Mesendoderm (in vitro differentiated cells): ENCODE measurements around the gene TTL.

Experiments
- DNase-seq: peaks from one replicate; pipeline ENCODE4 v3.0.0; 2013
- H2AK5ac ChIP-seq: 2 replicates; pipeline ENCODE4 v1.6.1; 2013; ENCODE audit warnings: low read length, inconsistent platforms
- H2BK120ac ChIP-seq: 2 replicates; pipeline ENCODE4 v1.6.1; 2013; ENCODE audit warnings: low read depth, mild to moderate bottlenecking, low read length, moderate library complexity, mixed read lengths
- H2BK15ac ChIP-seq: replicated peaks from 2 replicates; pipeline ENCODE4 v1.6.1; 2013; ENCODE audit warnings: low read depth, mild to moderate bottlenecking, moderate library complexity
- H2BK5ac ChIP-seq: 2 replicates; pipeline ENCODE4 v1.6.1; 2013; ENCODE audit warnings: low read length, inconsistent platforms
- H3K18ac ChIP-seq: 2 replicates; pipeline ENCODE4 v1.6.1; 2013; ENCODE audit warnings: mild to moderate bottlenecking, low read length, mixed read lengths
- H3K23ac ChIP-seq: one replicate; pipeline ENCODE4 v1.6.1; 2013; ENCODE audit warnings: low read length
- H3K27ac ChIP-seq: 2 replicates; pipeline ENCODE4 v1.5.1; 2013; ENCODE audit warnings: low read depth, mild to moderate bottlenecking, inconsistent platforms, low read length, moderate library complexity
- H3K27me3 ChIP-seq: 2 replicates; pipeline ENCODE4 v1.6.1; 2013; ENCODE audit warnings: low read length, control low read depth, mild to moderate bottlenecking, inconsistent platforms; ENCODE audit not compliant: insufficient read depth, poor library complexity
- H3K36me3 ChIP-seq: 2 replicates; pipeline ENCODE4 v1.6.1; 2013; ENCODE audit warnings: low read length, inconsistent platforms; ENCODE audit not compliant: control insufficient read depth, insufficient read depth
- H3K4ac ChIP-seq: one replicate; pipeline ENCODE4 v1.6.1; 2013; ENCODE audit warnings: low read depth, mild to moderate bottlenecking, low read length, moderate library complexity
- H3K4me1 ChIP-seq: 2 replicates; pipeline ENCODE4 v1.6.1; 2013; ENCODE audit warnings: low read depth, low read length, inconsistent platforms; ENCODE audit not compliant: control insufficient read depth
- H3K4me2 ChIP-seq: 2 replicates; pipeline ENCODE4 v1.6.1; 2013; ENCODE audit warnings: low read length
- H3K4me3 ChIP-seq: 2 replicates; pipeline ENCODE4 v1.5.1; 2013; ENCODE audit warnings: mild to moderate bottlenecking, low read length
- H3K56ac ChIP-seq: one replicate; pipeline ENCODE4 v1.6.1; 2013; ENCODE audit warnings: low read length
- H3K79me1 ChIP-seq: 2 replicates; pipeline ENCODE4 v1.6.1; 2013; ENCODE audit warnings: low read length, inconsistent platforms
- H3K79me2 ChIP-seq: 2 replicates; pipeline ENCODE4 v1.6.1; 2013; ENCODE audit warnings: mild to moderate bottlenecking, low read length; ENCODE audit not compliant: control insufficient read depth, insufficient read depth
- H3K9ac ChIP-seq: 2 replicates; pipeline ENCODE4 v1.6.1; 2013; ENCODE audit warnings: low read length, inconsistent platforms
- H4K5ac ChIP-seq: one replicate; pipeline ENCODE4 v1.6.1; 2013; ENCODE audit warnings: low read length
- H4K8ac ChIP-seq: one replicate; pipeline ENCODE4 v1.6.1; 2013; ENCODE audit warnings: low read depth, mild to moderate bottlenecking, control low read depth, low read length, moderate library complexity
- WGBS: extraction: QIAGEN DNeasy Blood & Tissue Kit; methylation state at CpG from one replicate; pipeline ENCODE4 v1.1.7; 2013; ENCODE audit warnings: low lambda C conversion rate, missing lambda C conversion rate; ENCODE audit not compliant: insufficient coverage; ENCODE audit errors: extremely low coverage; 5-methylcytosine and 5-hydroxymethylcytosine counted together

The TTL gene

DNA sequence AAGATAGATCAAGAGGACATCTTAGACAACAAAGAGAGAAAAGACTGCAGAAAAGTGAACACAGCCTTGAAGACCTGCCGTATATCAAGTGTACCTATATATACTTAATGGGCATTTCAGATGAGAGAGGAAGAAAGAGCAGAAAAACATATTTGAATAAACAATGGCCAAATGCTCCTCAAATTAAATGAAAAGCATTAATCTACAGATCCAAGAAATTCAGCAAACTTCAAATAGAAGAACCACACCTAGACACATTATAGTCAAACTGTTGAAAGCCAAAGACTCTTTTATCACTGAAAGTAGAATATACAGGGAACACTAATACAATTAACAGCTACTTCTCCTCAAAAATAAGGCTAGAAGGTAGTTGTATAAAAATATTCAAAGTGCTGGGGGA lies 18.7 kb upstream of the TTL start:
- Histone ChIP-seq H3K18ac (no peak overlapping the region), H2BK120ac (no peak overlapping the region), H2BK15ac (no peak overlapping the region), H3K79me2 (no peaks in the 10 kb centered on the region), H3K4me3 (no peak overlapping the region), H3K56ac (no peak overlapping the region), H3K4me2 (no peak overlapping the region), H4K8ac (no peak overlapping the region), H4K5ac (no peak overlapping the region), H2AK5ac (no peak overlapping the region), H3K4ac (no peak overlapping the region), H2BK5ac (no peak overlapping the region), H3K79me1 (no peaks in the 10 kb centered on the region), H3K4me1 (no peaks in the 10 kb centered on the region), H3K9ac (no peak overlapping the region), H3K23ac (no peak overlapping the region), H3K27me3 (no peaks in the 10 kb centered on the region), H3K36me3 (no peaks in the 10 kb centered on the region), H3K27ac (no peak overlapping the region)
- DNase-seq, result no peak
- WGBS, result no CpG with 5 or more reads among the region's 1 CpG

DNA sequence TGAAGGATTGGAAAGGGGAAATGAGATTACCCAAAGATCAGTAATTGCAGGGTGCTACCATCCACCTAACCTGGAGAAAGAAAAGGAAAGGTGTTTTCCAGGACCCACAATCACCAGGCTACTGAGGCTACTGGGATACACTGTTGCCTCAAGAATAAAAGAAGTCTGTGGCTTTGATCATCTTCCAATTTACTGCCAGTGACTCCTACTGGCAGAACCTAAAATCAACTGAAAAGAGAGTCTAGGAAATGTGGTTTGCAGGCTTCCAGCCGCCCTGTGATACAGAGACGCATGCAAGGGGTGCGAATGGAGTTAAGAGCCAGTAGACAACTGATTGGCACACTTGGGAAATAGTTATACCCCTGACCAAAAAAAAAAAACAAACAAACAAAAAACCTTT lies 16.6 kb upstream of the TTL start:
- Histone ChIP-seq H2BK120ac (no peak overlapping the region), H4K5ac (no peak overlapping the region), H3K9ac (no peak overlapping the region), H2BK5ac (no peak overlapping the region), H3K79me1 (no peaks in the 10 kb centered on the region), H3K18ac (no peak overlapping the region), H2AK5ac (no peak overlapping the region), H3K4me2 (no peak overlapping the region), H3K27me3 (no peaks in the 10 kb centered on the region), H3K4me3 (no peak overlapping the region), H3K27ac (no peak overlapping the region), H2BK15ac (no peak overlapping the region), H3K36me3 (no peaks in the 10 kb centered on the region), H3K4ac (no peak overlapping the region), H4K8ac (no peak overlapping the region), H3K4me1 (no peaks in the 10 kb centered on the region), H3K56ac (no peak overlapping the region), H3K79me2 (no peaks in the 10 kb centered on the region), H3K23ac (no peak overlapping the region)
- WGBS, result no CpG with 5 or more reads among the region's 3 CpGs
- peak; percentile 45 for DNase-seq

DNA sequence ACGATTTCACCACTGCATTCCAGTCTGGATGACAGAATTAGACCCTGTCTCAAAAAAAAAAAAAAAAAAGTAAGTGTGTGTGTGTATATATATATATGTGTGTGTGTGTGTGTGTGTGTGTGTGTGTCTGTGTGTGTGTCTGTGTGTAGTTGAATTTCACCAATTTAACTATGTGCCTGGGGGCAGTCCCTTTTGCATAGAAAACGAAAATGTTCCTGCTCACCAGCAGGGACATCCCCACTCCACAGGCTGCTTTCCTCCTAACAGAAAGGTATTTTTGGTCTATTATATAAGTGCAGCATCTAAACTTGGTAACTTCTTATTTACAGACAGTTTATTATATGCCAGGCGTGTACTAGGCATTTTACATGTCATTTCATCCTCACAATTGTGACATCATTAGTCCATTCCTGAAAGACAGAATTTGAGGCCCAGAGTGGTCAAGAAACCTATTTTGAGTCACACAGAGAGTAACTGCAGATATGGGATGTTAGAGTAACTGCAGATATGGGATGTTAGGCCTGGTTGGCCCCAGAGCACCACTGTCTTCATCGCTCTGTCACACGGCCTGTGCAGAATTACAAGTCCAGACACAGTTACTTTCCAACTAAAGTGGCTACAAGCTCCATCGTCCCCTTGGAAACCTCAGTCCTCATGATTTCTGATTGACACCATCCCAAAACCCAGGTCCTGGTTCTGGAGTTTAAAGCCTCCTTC lies 9.3 kb upstream of the TTL start:
- Histone ChIP-seq H4K5ac (no peak overlapping the region), H3K4ac (no peak overlapping the region), H3K4me1 (no peaks in the 10 kb centered on the region), H3K56ac (no peak overlapping the region), H3K4me2 (no peak overlapping the region), H3K4me3 (no peak overlapping the region), H3K36me3 (no peaks in the 10 kb centered on the region), H3K79me2 (no peaks in the 10 kb centered on the region), H3K27me3 (no peaks in the 10 kb centered on the region), H3K9ac (no peak overlapping the region), H3K23ac (no peak overlapping the region), H3K27ac (no peak overlapping the region), H2BK120ac (no peak overlapping the region), H4K8ac (no peak overlapping the region), H2BK15ac (no peak overlapping the region), H2BK5ac (no peak overlapping the region), H2AK5ac (no peak overlapping the region), H3K79me1 (no peaks in the 10 kb centered on the region), H3K18ac (no peak overlapping the region)
- WGBS, result no CpG with 5 or more reads among the region's 6 CpGs
- DNase-seq, result no peak

DNA sequence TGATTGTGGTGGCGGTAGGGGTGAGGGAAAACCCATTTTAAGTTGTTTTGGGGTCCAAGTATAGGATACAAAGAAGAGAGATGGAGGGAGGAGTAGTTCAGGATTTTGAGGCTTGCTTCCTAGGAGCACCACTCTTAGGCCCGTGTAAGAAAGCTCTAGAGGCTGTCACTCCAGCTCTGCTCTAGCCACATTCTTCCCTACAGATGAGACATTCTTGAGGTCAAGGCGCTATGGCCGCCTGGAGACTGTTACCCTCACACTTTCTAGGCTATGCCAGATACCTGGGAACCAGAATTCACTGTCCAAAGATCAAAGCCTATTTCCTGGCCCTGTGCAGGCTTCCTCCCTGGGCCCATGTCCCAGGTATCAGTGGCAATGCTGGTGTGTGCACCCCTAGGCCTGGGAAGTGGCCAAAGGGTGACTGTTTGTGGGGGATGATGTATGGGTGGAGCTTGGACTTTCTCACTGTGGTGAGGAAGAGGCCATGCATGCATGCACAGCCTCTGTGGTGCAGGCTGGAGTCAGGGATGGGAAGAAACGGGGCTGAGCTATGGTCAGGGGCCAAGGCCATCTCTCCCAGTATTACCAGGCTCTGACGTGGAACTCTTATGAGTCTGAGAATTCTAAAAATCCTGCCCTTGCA lies 7.0 kb upstream of the TTL start:
- Histone ChIP-seq H4K8ac (no peak overlapping the region), H2AK5ac (no peak overlapping the region), H3K27me3 (no peaks in the 10 kb centered on the region), H3K4me3 (no peak overlapping the region), H3K4ac (no peak overlapping the region), H3K79me2 (no peaks in the 10 kb centered on the region), H3K4me2 (no peak overlapping the region), H3K18ac (no peak overlapping the region), H3K23ac (no peak overlapping the region), H3K4me1 (no peaks in the 10 kb centered on the region), H3K79me1 (no peaks in the 10 kb centered on the region), H3K9ac (no peak overlapping the region), H2BK5ac (no peak overlapping the region), H3K36me3 (no peaks in the 10 kb centered on the region), H3K27ac (no peak overlapping the region), H3K56ac (no peak overlapping the region), H2BK15ac (no peak overlapping the region), H4K5ac (no peak overlapping the region), H2BK120ac (no peak overlapping the region)
- no peak for DNase-seq
- WGBS, result no CpG with 5 or more reads among the region's 6 CpGs

DNA sequence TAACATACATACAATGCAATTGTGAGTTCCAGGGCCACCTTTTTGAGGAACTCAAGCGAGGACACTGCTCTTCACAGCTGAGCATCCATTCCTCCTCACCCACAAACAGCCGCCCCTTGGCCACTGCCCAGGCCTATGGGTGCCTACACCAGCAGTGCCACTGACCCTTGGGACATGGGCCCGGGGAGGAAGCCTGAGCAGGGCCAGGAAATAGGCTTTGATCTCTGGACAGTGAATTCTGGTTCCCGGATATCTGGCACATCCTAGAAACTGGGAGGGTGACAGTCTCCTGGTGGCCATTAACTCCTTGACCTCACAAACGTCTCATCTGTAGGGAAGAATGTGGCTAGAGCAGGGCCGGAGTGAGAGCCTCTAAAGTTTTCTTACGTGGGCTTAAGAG lies 5.5 kb upstream of the TTL start:
- Histone ChIP-seq H3K36me3 (no peaks in the 10 kb centered on the region), H3K4ac (no peak overlapping the region), H3K79me1 (no peaks in the 10 kb centered on the region), H3K9ac (no peak overlapping the region), H3K18ac (no peak overlapping the region), H3K4me2 (no peak overlapping the region), H3K4me1 (no peaks in the 10 kb centered on the region), H2BK5ac (no peak overlapping the region), H3K27me3 (no peaks in the 10 kb centered on the region), H2AK5ac (no peak overlapping the region), H4K8ac (no peak overlapping the region), H4K5ac (no peak overlapping the region), H3K27ac (no peak overlapping the region), H3K56ac (no peak overlapping the region), H3K23ac (no peak overlapping the region), H3K79me2 (no peaks in the 10 kb centered on the region), H2BK120ac (no peak overlapping the region), H3K4me3 (no peak overlapping the region), H2BK15ac (no peak overlapping the region)
- WGBS, result no CpG with 5 or more reads among the region's 7 CpGs
- DNase-seq, result no peak
